Renal pelvis (tissue), 4 donors: ENCODE measurements around the gene ATP6V0A4. TPM values are rescaled to one million over a fixed set of nuclear protein-coding genes. Genes with fewer than 3 reads are reported as not detected.
"Not testable (repeated sequence)": the region's sequence is repeated elsewhere in the genome, so short reads cannot be mapped to it uniquely, and the experiment has no call there.

Source experiments
- DNase-seq: peaks from one replicate; pipeline ENCODE4 v3.0.0-alpha.2; 2013
- polyA plus RNA-seq, 3 donors: library from polyadenylated mRNA; unstranded; fragments of 120-200 nt; gene quantifications; one replicate each; pipeline ENCODE4 v1.2.1, GENCODE V29; 2013; ENCODE audit not compliant: insufficient read length in 3 of 3

ATP6V0A4 gene
- polyA plus RNA-seq, 3 donors = 55.1 to 76.8 (median 56.9) TPM

DNA sequence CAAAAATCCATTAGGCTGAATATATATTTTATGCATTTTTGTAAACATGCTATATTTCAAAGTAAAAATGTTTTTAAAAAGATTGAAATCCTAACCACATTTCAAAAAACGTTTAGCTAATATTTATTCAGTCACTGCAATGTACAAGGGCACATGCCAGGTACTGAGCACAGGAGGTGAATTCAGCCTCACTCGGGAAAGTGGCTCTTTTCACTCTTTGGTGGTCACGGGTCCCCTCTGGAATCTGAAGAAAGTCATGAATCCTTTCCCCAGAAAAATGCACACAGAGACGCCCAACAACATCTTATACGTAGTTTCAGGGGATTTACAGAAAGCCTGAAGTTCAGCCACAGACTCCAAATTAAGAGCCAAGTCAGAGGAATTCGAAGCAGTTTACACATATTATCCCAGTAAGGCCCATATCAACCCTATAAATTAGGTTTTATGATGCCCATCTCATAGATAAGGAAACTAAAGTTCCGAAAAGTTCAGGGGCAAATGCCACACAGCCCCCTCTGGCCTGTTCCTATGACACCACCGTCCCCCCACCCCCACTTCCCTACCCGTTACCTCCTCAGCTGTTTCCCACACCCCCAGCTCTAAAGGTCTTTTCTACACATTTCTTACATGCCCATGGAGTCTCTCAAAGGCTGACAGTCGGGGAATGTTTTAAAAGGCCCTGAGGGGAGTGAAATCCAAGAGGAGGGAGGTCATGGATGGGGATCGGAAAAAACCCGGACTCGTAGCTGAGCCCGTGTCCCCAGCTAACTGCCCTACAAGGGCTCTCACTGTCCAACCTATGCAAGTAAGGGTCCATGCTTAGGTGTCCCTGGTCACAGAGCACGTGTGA, 87.2 kb downstream of the ATP6V0A4 start:
- DNase-seq = peak; percentile 12

DNA sequence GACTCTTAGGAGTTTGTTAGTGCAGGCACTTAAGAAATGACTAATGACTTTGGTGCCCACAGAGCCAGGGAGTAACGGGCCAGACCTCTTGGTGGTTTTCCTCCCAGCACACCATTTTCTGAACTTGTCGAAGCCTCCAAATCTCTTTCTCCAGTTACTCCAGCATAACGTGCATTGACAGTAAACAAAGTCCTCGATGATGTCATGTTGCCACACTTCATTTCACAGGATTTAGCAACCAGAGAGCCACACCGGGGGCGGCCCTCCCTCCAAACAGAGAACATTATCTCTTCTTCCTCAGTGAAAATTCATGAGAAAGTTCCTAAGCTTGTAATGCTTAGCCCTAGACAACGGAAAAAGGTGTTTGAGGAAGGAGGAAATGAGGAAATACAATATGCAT, 92.8 kb downstream of the ATP6V0A4 start:
- DNase-seq = no peak

DNA sequence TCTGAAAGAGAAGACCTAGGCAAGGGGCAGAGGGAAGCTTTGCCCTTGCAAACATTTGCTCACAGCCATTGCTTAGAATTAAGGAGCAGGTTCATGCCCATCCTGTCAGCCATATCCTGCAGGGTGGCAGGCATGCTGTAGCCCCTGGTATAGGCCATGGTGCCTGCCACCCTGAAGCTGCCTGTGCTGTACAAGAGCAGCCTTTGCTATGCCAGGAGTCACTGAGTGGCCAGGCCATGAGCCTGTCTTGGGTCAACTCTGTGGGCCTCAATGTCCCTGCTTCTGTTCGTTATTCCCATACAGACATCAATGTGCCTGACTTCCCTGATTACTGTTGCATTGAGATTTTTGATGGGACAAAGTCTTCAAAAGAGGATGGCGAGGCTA, 96.5 kb downstream of the ATP6V0A4 start:
- no peak for DNase-seq

DNA sequence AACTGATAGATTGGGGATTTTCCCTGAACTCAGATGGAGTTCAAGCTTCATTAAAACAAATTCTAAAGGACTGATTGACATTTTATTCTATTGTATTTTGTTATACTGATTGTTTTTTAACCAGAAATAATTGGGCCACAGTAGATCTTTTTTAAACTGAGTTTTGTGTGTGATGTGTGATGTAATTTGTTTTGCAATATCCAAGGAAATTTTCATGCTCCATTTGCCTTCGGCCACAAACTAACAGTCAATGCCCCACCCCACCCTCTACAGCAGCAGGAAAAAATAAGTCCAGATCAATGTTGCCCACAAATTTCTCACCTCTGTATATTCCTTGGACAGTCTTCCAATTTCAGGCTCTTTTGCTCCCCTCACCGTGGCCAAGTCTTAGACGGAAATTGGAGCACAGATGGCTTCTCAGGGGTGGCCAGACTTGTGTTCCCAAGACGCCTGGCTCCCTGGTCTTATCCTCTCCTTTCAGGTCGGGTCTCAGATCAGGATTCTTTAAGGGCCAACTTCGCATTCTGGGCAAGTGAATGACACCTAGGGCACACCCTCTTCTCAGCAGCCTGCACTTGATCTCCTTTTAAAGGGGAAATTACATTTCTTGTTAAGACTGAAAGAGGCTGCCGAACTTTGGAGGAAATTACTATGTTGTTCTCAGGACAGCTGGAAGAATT, 97.0 kb downstream of the ATP6V0A4 start, which contains the start of gene SVOPL:
Gene SVOPL (minus strand): TSS at position 506 of the 680 bp plus-strand sequence. CDS start 22,317 bp downstream, outside the sequence.
- no peak for DNase-seq

DNA sequence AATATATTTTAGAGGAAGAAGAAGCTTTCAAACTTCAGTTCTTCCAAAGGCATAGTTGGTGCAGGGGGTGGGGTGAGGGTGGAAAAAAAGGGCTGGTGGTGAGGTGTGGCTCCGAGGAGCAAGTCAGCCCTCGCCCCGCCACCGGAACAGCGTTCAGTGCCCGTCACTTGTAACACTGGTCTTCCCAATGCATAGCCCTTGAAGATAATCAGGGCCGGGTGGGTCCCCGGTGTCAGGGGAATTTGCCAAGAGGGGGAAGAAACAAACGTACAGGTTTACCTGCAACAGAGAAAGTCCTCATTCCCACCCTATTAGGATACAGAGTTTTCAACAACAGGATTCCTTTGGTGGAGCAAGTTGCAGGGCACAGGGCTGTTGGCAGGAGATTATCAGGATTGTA, 98.3 kb downstream of the ATP6V0A4 start:
- DNase-seq = no peak

DNA sequence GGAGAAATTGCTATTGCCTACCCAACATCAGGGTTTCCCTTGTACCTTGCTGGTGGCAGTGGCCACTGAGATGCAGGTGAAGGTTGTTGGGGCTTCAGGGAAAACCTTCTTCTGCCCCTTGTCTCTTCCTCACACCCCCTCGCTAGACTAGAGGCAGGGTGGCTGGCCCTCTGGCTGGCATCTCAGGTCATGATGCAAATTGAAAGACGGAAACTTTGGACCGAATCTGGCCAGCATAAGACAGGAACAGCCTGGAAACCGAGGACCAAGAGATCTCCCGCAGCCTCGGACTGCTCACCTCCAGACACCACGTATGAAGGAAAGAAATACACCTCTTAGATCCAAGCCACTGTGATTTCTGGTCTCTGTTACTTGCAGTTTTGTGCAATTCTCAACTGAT, 99.7 kb downstream of the ATP6V0A4 start:
- DNase-seq = no peak

DNA sequence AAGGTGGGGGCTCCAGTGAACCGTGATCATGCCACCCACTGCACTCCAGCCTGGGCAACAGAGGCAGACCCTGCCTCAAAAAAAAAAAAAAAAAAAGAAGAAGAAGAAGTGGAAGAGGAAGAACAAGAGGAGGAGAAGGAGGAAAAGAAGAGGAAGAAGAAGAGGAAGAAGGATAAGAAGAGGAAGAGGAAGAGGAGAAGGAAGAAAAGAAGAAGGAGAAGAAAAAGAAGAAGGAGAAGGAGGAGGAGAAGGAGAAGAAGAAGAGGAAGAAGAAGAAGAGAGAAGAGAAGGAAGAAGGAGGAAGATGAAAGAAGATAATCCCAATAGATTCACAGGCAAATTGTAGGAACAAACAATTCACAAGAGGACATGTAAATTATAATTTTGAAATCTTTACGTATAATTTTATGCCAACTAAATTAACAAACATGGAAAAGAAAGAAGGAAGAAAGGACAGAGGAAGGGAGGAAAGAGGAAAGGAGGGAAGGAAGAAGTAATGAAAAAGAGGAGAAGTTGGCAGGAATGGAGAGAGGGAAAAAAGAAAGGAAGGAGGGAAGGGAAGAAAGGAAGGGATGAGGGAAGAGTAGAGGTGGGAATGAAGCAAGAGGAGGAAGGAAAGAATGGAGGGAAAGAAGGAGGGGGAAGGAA, 100.3 kb downstream of the ATP6V0A4 start:
- DNase-seq = no peak

DNA sequence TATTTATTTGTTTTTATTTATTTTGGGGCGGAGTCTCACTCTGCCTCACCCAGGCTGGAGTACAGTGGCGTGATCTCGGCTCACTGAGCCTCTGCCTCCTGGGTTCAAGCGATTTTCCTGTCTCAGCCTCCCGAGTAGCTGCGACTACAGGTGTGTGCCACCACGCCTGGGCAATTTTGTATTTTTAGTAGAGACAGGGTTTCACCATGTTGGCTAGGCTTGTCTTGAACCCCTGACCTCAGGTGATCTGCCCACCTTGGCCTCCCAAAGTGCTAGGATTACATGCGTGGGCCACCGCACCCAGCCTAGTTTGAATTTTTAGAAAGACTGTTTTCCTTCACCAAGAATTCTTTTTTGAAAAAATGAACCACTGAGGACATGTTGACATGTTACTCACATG, 102.2 kb downstream of the ATP6V0A4 start:
- not testable (repeated sequence) for DNase-seq

DNA sequence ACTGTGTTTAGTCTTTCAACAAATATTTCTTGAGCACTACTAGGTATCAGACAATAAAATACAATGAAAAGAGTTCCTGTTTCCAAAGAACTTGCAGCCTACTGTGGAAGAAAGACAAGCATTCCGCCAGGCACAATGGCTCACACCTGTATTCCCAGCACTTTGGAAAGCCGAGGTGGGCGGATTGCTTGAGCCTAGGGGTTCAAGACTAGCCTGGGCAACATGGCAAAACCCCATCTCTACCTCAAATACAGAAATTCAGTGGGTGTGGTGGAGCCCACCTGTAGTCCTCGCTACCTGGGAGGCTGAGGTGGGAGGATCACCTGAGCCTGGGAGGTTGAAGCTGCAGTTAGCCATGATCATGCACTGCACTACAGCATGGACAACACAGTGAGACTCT, 102.9 kb downstream of the ATP6V0A4 start:
- DNase-seq = no peak

DNA sequence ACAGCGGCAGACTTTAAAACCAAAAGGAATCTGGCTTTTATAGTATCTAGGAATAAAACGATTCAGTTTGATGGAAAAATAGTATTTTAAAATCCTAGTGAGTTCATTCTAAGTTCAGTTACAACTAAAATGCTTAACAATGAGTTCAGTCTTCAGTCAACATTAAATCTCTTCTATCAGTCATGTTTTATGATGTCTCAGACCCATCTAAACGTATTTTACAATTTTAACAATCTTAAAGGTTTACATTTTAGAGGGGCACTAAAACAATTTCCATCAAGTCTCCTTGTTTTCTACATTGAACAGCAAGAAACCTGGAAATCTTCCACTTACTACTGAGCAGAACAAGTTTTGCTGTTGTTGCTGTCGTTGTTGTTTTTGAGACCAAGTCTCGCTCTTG, 106.8 kb downstream of the ATP6V0A4 start:
- peak; percentile 59 for DNase-seq

DNA sequence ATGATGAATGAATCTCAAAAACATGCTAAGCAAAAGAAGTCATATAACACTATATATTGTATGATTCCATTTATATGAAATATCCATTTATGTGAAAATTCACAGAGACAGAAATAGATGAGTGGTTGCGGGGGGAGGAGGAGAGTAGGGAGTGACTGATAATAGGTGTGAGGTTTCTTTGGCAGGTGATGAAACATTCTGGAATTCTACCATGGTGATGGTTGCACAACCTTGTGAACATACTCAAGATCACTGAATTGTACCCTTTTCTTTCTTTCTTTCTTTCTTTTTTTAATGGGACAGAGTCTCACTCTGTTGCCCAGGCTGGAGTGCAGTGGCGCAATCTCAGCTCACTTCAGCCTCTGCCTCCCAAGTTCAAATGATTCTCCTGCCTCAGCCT, 107.5 kb downstream of the ATP6V0A4 start:
- DNase-seq = no peak

DNA sequence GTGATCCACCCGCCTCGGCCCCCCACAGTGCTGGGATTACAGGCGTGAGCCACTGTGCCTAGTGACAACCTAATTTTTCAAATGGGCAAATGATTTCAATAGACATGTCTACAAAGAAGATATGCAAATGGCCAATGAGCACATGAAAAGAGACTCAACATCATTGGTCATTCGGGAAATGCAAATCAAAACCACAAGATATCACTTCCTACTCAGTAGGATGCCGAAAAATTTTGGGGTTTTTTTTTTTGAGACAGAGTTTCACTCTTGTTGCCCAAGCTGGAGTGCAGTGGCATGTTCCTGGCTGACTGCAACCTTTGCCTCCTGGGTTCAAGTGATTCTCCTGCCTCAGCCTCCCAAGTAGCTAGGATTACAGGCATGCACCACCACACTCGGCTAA, 110.0 kb downstream of the ATP6V0A4 start:
- not testable (repeated sequence) for DNase-seq

DNA sequence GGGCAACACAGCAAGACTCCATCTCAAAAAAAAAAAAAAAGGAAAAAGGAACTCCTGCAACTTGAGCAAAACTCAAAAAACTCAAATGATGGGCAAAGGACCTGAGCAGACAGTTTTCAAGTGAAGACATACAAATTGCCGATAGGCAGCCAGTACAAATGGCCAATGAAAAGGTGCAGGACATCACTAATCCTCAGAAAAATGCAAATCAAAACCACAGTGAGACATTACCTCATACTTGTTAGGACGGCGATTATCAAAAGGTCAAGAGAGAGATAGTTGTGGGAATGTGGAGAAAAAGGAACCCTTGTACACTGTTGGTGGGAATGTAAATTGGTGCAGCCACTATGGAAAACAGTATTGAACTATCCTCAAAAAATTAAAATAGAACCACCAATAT, 113.7 kb downstream of the ATP6V0A4 start:
- DNase-seq = no peak

DNA sequence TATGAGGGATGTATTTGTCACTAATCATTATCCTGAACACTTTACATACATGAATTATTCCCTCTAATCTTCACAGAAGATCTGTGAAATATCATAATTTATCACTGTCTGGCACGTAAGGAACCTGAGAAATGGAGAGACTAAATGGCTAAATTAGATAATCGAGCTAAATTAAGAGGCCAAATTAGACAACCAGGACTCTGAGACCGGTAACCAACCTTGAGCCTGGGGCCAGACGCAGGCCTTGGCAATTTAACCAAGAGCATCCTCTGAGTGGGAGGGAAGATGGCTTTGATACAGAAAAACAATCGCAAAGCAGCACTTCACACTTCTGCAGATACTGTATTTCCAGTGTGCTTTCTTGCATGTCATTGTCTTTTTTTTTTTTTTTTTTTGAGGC, 118.2 kb downstream of the ATP6V0A4 start:
- no peak for DNase-seq

DNA sequence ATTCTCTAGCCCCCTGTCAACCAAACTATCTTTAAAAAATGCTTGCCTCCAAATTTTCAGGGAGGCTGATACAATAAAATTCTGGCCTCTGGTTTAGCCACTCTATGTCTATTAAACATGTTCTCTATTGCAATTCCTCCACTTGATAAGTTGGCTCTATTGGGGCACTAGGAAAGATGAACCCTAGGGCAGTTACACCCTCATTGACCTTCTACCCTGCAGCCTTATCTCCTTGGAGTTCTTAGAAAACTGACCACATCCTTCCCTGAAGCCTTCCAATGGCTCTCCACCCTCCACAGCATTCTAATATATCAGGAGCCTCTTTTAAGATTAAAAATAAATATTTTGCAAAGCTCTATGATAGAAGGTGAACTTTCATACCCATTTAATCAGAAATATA, 127.4 kb downstream of the ATP6V0A4 start:
- DNase-seq = no peak

DNA sequence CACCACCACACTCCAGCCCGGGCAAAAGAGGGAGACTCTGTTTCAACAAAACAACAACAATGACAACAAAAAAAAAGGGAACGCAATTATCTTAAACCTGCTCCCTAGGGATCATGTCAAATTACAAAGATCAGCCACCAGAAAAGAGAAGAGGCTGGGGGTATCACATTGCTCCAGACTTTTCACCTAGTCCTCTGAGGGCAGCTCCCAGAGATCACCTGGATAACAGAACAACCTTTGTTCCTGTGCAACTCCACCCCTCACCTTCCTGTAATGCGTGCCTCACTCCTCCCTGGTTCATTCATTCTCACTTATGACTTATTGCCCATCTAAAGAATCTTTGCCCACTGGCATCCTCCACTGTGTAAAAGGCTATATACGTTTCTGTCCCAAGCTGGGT, 128.6 kb downstream of the ATP6V0A4 start:
- DNase-seq = no peak

DNA sequence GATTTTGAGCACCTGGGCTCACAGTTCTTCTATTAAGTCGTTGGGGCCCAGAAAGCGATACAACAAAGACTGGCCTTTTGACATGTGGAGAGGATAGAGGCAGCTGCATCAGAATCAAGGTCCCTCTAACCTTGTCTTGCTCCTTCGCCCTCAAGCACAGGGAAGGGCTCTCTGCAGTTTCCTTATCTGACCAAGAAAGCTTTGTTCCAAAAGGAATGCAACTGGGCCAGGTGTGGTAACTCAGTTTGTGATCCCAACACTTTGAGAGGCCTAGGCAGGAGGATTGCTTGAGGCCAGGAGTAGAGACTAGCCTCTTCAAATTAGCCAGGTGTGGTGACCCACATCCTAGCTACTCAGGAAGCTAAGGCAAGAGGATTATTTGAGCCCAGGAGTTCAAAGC, 129.1 kb downstream of the ATP6V0A4 start:
- DNase-seq = no peak

DNA sequence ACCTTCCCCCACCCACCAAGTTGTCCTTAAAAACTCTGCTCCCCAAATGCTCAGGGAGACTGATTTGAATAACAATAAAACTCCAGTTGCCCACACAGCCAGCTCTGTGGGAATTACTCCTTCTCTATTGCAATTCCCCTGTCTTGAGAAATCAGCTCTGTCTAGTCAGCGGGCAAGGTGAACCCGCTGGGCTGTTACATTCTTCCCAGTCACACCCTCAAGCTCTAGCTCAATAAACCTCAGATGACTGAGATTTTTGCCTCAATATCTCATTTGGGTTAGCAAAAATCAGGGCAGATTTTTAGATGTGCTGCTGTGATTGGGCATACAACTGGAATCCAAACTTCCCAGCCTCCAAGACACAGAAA, 129.8 kb downstream of the ATP6V0A4 start:
- DNase-seq = no peak

DNA sequence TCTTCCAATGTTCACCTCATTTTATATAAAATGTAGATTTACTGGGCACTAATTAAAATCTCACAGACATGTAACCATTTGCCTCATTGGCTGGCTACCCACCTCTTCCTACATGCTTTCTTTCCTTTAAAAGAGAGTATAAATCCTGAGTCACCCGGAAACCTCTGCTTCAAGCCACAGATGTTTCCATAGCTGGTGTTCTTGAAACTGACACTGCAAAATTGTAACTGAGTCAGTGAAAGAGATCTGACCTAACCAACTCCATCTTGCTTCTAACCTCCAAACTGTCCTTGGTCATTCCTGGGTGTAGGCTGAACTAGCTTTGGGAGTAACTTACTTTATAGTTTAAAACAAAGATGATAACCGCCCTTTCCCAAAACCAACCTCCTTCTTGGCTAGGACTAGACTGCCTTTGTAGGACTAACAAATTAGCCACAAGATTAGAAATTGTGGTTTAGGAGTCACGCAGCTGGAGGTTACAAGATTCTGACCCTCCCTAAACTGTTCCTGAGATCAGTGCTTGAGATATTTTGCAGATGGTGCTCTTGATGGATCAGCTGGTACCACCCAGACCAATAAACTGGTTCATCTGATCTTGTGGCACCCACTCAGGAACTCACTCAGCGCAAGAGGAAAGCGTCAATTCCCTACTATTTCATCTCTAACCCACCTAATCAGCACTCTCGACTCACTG, 130.3 kb downstream of the ATP6V0A4 start:
- DNase-seq = no peak

DNA sequence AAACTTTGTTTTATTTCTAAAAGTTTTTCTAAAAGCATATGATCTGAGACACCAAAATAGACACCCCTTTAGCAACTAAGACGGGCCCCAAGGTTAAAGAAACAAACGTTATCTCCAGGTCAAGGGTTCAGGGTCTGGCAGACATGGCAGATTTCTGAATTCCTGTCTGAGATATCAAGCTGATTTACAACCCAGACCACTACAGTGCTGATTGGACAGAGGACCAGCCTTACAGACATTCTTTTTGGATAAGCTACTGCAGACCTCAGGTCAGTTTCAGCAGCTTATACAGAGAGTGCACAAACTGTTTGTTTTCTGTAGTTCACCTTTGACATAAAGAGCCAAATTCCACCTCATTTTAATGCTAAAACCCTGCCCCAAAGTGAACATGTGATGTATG, 131.6 kb downstream of the ATP6V0A4 start:
- peak; percentile 63 for DNase-seq

DNA sequence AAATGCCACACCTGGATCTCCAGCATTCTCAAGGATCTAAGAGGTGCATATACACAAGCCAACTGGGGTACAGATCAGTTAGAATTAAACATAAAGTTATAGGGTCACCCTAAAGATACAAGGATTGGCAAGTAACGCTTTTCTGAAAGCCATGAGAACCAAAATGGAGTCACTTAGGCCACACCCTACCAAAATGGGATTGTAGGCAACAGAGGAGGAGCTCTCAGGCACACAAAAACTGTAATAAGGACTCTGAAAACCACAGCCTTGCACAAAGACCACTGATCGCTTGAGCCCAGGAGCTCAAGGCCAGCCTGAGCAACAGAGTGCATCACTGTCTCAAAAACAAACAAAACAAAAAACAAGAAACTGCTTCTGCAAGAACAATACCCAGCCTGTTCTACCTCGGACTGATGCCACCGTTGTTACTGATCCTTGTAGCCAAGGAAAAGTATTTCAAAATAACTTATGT, 132.3 kb downstream of the ATP6V0A4 start:
- DNase-seq = no peak

DNA sequence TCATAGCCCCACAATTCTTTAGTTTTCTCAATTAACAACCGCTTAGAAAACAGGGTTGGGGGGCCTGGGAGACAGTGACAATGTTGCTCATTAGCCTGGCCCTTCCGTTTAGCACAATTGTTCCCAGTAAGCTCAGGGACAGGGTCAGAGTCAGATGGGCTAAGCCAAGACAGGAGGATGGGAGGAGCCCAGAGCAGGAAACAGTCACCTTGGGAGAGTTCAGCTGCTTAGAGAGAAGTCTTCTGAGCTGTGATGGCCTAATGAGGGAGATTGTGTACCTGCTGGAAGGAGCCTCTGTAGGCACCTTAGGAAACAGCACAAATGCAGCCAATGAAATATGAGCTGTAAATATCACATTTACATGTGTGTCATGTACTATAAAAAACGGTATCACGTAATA, 132.7 kb downstream of the ATP6V0A4 start:
- DNase-seq = no peak
